BLaER1 (cell line): Measurements from ENCODE around the gene IL17RD.

Experiments used
- H3K27ac ChIP-seq: shearing (Covaris generic); formaldehyde crosslinking; 2 replicates; pipeline ENCODE4 v1.8.1; 2022
- H3K27me3 ChIP-seq: shearing (Covaris generic); formaldehyde crosslinking; 2 replicates; pipeline ENCODE4 v1.8.1; 2022
- H3K36me3 ChIP-seq: shearing (Covaris generic); formaldehyde crosslinking; 2 replicates; pipeline ENCODE4 v1.8.1; 2022
- H3K4me1 ChIP-seq: shearing (Covaris generic); formaldehyde crosslinking; 2 replicates; pipeline ENCODE4 v1.8.1; 2022
- H3K4me2 ChIP-seq: shearing (Covaris generic); formaldehyde crosslinking; 2 replicates; pipeline ENCODE4 v1.8.1; 2022
- H3K4me3 ChIP-seq: shearing (Covaris generic); formaldehyde crosslinking; 2 replicates; pipeline ENCODE4 v1.8.1; 2022
- H3K9ac ChIP-seq: shearing (Covaris generic); formaldehyde crosslinking; 2 replicates; pipeline ENCODE4 v1.8.1; 2022
- H3K9me3 ChIP-seq: shearing (Covaris generic); formaldehyde crosslinking; 2 replicates; pipeline ENCODE4 v1.8.1; 2022
- H4K20me1 ChIP-seq: shearing (Covaris generic); formaldehyde crosslinking; 2 replicates; pipeline ENCODE4 v1.8.1; 2022
- Cebpa-rat ChIP-seq: shearing (Covaris generic); IDR thresholded peaks from 2 replicates; pipeline ENCODE4 v1.8.1; 2022

Gene IL17RD

GRCh38 chr3:57097536-57097935 lies 67.6 kb downstream of the IL17RD start:
- H3K36me3 ChIP-seq: no peaks in the 10 kb centered on the region
- TF ChIP-seq Cebpa-rat: no peak

GRCh38 chr3:57095363-57095762 lies 69.8 kb downstream of the IL17RD start:
- H3K9me3 ChIP-seq: no peaks in the 10 kb centered on the region
- no peak for TF ChIP-seq Cebpa-rat
- no peak overlapping the region for H3K9ac ChIP-seq
- no peaks in the 10 kb centered on the region for H3K27me3 ChIP-seq
- no peak overlapping the region for H3K27ac ChIP-seq
- no peaks in the 10 kb centered on the region for H3K4me1 ChIP-seq
- no peaks in the 10 kb centered on the region for H3K36me3 ChIP-seq
- no peaks in the 10 kb centered on the region for H4K20me1 ChIP-seq
- H3K4me3 ChIP-seq: no peak overlapping the region
- H3K4me2 ChIP-seq: no peak overlapping the region

More at GRCh38 chr3:57097536-57097935, 67.6 kb downstream of the IL17RD start:
- Histone ChIP-seq H4K20me1 (no peaks in the 10 kb centered on the region), H3K9ac (no peak overlapping the region), H3K27me3 (no peaks in the 10 kb centered on the region), H3K27ac (no peak overlapping the region), H3K4me3 (no peak overlapping the region), H3K4me1 (no peaks in the 10 kb centered on the region), H3K9me3 (no peaks in the 10 kb centered on the region), H3K4me2 (no peak overlapping the region)

- no peaks in the 10 kb centered on the region for H3K27me3 ChIP-seq
- no peaks in the 10 kb centered on the region for H4K20me1 ChIP-seq
- no peaks in the 10 kb centered on the region for H3K9me3 ChIP-seq
- no peak for TF ChIP-seq Cebpa-rat
- no peak overlapping the region for H3K9ac ChIP-seq
- no peaks in the 10 kb centered on the region for H3K36me3 ChIP-seq
- no peak overlapping the region for H3K27ac ChIP-seq
- no peak overlapping the region for H3K4me3 ChIP-seq
- H3K4me1 ChIP-seq: no peaks in the 10 kb centered on the region
- no peak overlapping the region for H3K4me2 ChIP-seq
Observed at GRCh38 chr3:57094575-57094974, 70.6 kb downstream of the IL17RD start.

GRCh38 chr3:57093971-57094535 lies 71.1 kb downstream of the IL17RD start:
- Histone ChIP-seq H3K9me3 (no peaks in the 10 kb centered on the region), H3K4me3 (no peak overlapping the region), H3K9ac (no peak overlapping the region), H3K36me3 (no peaks in the 10 kb centered on the region), H3K4me2 (no peak overlapping the region), H4K20me1 (no peaks in the 10 kb centered on the region), H3K4me1 (no peaks in the 10 kb centered on the region), H3K27ac (no peak overlapping the region), H3K27me3 (no peaks in the 10 kb centered on the region)
- TF ChIP-seq Cebpa-rat: no peak

- no peak overlapping the region for H3K4me2 ChIP-seq
- H3K27ac ChIP-seq: no peak overlapping the region
- no peaks in the 10 kb centered on the region for H3K9me3 ChIP-seq
- H3K4me1 ChIP-seq: no peaks in the 10 kb centered on the region
- H3K27me3 ChIP-seq: no peaks in the 10 kb centered on the region
- H3K36me3 ChIP-seq: no peaks in the 10 kb centered on the region
- H3K4me3 ChIP-seq: no peak overlapping the region
- no peak for TF ChIP-seq Cebpa-rat
- no peak overlapping the region for H3K9ac ChIP-seq
- no peaks in the 10 kb centered on the region for H4K20me1 ChIP-seq
Observed at GRCh38 chr3:57093489-57093888, 71.7 kb downstream of the IL17RD start.

- Histone ChIP-seq H3K4me2 (no peak overlapping the region), H3K4me1 (no peaks in the 10 kb centered on the region), H3K4me3 (no peak overlapping the region), H4K20me1 (no peaks in the 10 kb centered on the region), H3K27ac (no peak overlapping the region), H3K9me3 (no peaks in the 10 kb centered on the region), H3K9ac (no peak overlapping the region), H3K36me3 (no peaks in the 10 kb centered on the region), H3K27me3 (no peaks in the 10 kb centered on the region)
- no peak for TF ChIP-seq Cebpa-rat
Observed at GRCh38 chr3:57091521-57092273, 73.5 kb downstream of the IL17RD start.

GRCh38 chr3:57089043-57089442 lies 76.1 kb downstream of the IL17RD start:
- Histone ChIP-seq H3K4me3 (no peak overlapping the region), H3K36me3 (no peaks in the 10 kb centered on the region), H3K27ac (no peak overlapping the region), H4K20me1 (no peaks in the 10 kb centered on the region), H3K4me2 (no peak overlapping the region), H3K4me1 (no peaks in the 10 kb centered on the region), H3K9ac (no peak overlapping the region), H3K27me3 (no peaks in the 10 kb centered on the region), H3K9me3 (no peaks in the 10 kb centered on the region)
- TF ChIP-seq Cebpa-rat: no peak

- Histone ChIP-seq H3K36me3 (no peaks in the 10 kb centered on the region), H3K4me3 (no peak overlapping the region), H3K9ac (no peak overlapping the region), H3K4me2 (no peak overlapping the region), H3K27me3 (no peaks in the 10 kb centered on the region), H3K4me1 (no peaks in the 10 kb centered on the region), H3K27ac (no peak overlapping the region), H3K9me3 (no peaks in the 10 kb centered on the region), H4K20me1 (no peaks in the 10 kb centered on the region)
- TF ChIP-seq Cebpa-rat: no peak
Observed at GRCh38 chr3:57088503-57088902, 76.7 kb downstream of the IL17RD start.

- H3K4me2 ChIP-seq: no peak overlapping the region
- H3K9ac ChIP-seq: no peak overlapping the region
- no peaks in the 10 kb centered on the region for H3K4me1 ChIP-seq
- H3K27ac ChIP-seq: no peak overlapping the region
- H4K20me1 ChIP-seq: no peaks in the 10 kb centered on the region
- H3K4me3 ChIP-seq: no peak overlapping the region
- no peaks in the 10 kb centered on the region for H3K27me3 ChIP-seq
- no peak for TF ChIP-seq Cebpa-rat
- H3K9me3 ChIP-seq: no peaks in the 10 kb centered on the region
- H3K36me3 ChIP-seq: no peaks in the 10 kb centered on the region
Observed at GRCh38 chr3:57087361-57088092, 77.6 kb downstream of the IL17RD start.

GRCh38 chr3:57086201-57086600 lies 79.0 kb downstream of the IL17RD start:
- no peaks in the 10 kb centered on the region for H3K36me3 ChIP-seq
- no peaks in the 10 kb centered on the region for H3K9me3 ChIP-seq
- H3K27me3 ChIP-seq: no peaks in the 10 kb centered on the region
- no peaks in the 10 kb centered on the region for H4K20me1 ChIP-seq
- TF ChIP-seq Cebpa-rat: no peak
- H3K27ac ChIP-seq: no peak overlapping the region
- no peak overlapping the region for H3K4me3 ChIP-seq
- H3K4me1 ChIP-seq: no peaks in the 10 kb centered on the region
- no peak overlapping the region for H3K4me2 ChIP-seq
- H3K9ac ChIP-seq: no peak overlapping the region
